Natural killer cell (primary cell): ENCODE measurements around the gene SEC14L5. TPM values are rescaled to one million over a fixed set of nuclear protein-coding genes. Genes with fewer than 3 reads are reported as not detected.

Source experiments
- total RNA-seq, 4 donors: library from RNA; stranded (reverse); fragments of 120-200 nt in 1 of 4; gene quantifications; one replicate each; pipeline versions ENCODE4 v1.2.3 to v1.2.4, GENCODE V29; 2013 to 2022

The SEC14L5 gene
- total RNA-seq, 3 donors from 2014 or later (not counting 1 experiment from before 2014, with no cell fraction given): 0.27 to 1.1 (median 0.93) TPM

Other genes starting within 250 kb of the SEC14L5 start
- 10 to 100 TPM; 19.7 to 20.8 (median 20.5) TPM for gene ANKS3, start 224.1 kb upstream of the SEC14L5 start, total RNA-seq
- gene DNAAF8, start 223.8 kb upstream of the SEC14L5 start, total RNA-seq: under 1 TPM in 1 of 3 donors, not detected in 2; 0.54 TPM
- 10 to 100 TPM; 11.4 to 20.3 (median 13.0) TPM for gene ZNF500, start 191.2 kb upstream of the SEC14L5 start, total RNA-seq
- under 1 TPM in 1 of 3 donors, not detected in 2; 0.59 TPM for gene SEPTIN12, start 170.0 kb upstream of the SEC14L5 start, total RNA-seq
- not detected for gene SMIM22, start 163.0 kb upstream of the SEC14L5 start, total RNA-seq
- gene ROGDI, start 155.7 kb upstream of the SEC14L5 start, total RNA-seq: 10 to 100 TPM in 1 of 3 donors, 1 to 10 TPM in 2; 6.6 to 15.5 (median 7.5) TPM
- gene GLYR1, start 111.0 kb upstream of the SEC14L5 start, total RNA-seq: 100 to 1,000 TPM; 112 to 129 (median 125) TPM
- 10 to 100 TPM; 70.5 to 81.6 (median 79.9) TPM for gene UBN1, start 110.8 kb upstream of the SEC14L5 start, total RNA-seq
- gene PPL, start 21.2 kb upstream of the SEC14L5 start, total RNA-seq: not detected
- 10 to 100 TPM; 14.7 to 27.8 (median 23.0) TPM for gene NAGPA, start 75.6 kb downstream of the SEC14L5 start, total RNA-seq
- not detected for gene C16orf89, start 107.6 kb downstream of the SEC14L5 start, total RNA-seq
- 10 to 100 TPM; 13.4 to 20.0 (median 17.4) TPM for gene ALG1, start 113.5 kb downstream of the SEC14L5 start, total RNA-seq
- 1 to 10 TPM; 3.0 to 4.7 (median 3.7) TPM for gene EEF2KMT, start 139.5 kb downstream of the SEC14L5 start, total RNA-seq